PFSK-1 (cell line): Measurements from ENCODE around the gene KIRREL3.

Source experiments
- FOXP2 ChIP-seq: optimal IDR thresholded peaks from 2 replicates; pipeline ENCODE3; 2011; ENCODE audit warnings: borderline replicate concordance, control low read depth, inconsistent platforms; ENCODE audit not compliant: insufficient read depth; ENCODE audit errors: extremely low read length, extremely low read depth
- POLR2AphosphoS5 ChIP-seq: IDR thresholded peaks from 2 replicates; pipeline ENCODE4 v1.6.1; 2012; ENCODE audit warnings: low read depth, mild to moderate bottlenecking, control low read depth, low read length, moderate library complexity
- REST ChIP-seq, 2 experiments: IDR thresholded peaks; 2 replicates each; pipeline versions ENCODE4 v1.6.1 to v1.8.0; 2011 to 2012; ENCODE audit warnings: low read depth in 2 of 2, low read length in 2 of 2, control low read depth in 1 of 2, inconsistent platforms in 1 of 2, mild to moderate bottlenecking in 1 of 2, moderate library complexity in 1 of 2; ENCODE audit not compliant: insufficient read depth in 1 of 2
- SIN3A ChIP-seq: IDR thresholded peaks from 2 replicates; pipeline ENCODE4 v1.6.1; 2012; ENCODE audit warnings: mild to moderate bottlenecking, low read length, moderate library complexity, borderline replicate concordance; ENCODE audit not compliant: insufficient read depth
- TAF1 ChIP-seq: IDR thresholded peaks from 2 replicates; pipeline ENCODE4 v1.6.1; 2012; ENCODE audit warnings: low read length, control low read depth, borderline replicate concordance; ENCODE audit not compliant: insufficient read depth

The KIRREL3 gene

GRCh38 chr11:126645186-126645585, 355.4 kb downstream of the KIRREL3 start:
- TF ChIP-seq TAF1 (no peak), POLR2AphosphoS5 (no peak), FOXP2 (no peak), SIN3A (no peak), REST (IDR thresholded peaks at IDR 0.05; ENCODE audit: insufficient read depth in 1 of 2, low read depth in 2 of 2, low read length in 2 of 2) (no peak)

GRCh38 chr11:126640186-126640585, 360.4 kb downstream of the KIRREL3 start:
- TF ChIP-seq POLR2AphosphoS5 (no peak), SIN3A (no peak), FOXP2 (no peak)

- TF ChIP-seq POLR2AphosphoS5 (no peak), SIN3A (no peak), FOXP2 (no peak), REST (IDR thresholded peaks at IDR 0.05; ENCODE audit: insufficient read depth in 1 of 2, low read depth in 2 of 2, low read length in 2 of 2) (no peak), TAF1 (no peak)
Observed at GRCh38 chr11:126639692-126640091, 360.9 kb downstream of the KIRREL3 start.

- no peak for TF ChIP-seq SIN3A
- TF ChIP-seq TAF1 = no peak
- TF ChIP-seq POLR2AphosphoS5 = no peak
- TF ChIP-seq REST (IDR thresholded peaks at IDR 0.05; ENCODE audit: insufficient read depth in 1 of 2, low read depth in 2 of 2, low read length in 2 of 2) = no peak
- no peak for TF ChIP-seq FOXP2
Observed at GRCh38 chr11:126638648-126639047, 361.9 kb downstream of the KIRREL3 start.

- TF ChIP-seq SIN3A = no peak
- no peak for TF ChIP-seq FOXP2
- no peak for TF ChIP-seq POLR2AphosphoS5
- TF ChIP-seq REST (IDR thresholded peaks at IDR 0.05; ENCODE audit: insufficient read depth in 1 of 2, low read depth in 2 of 2, low read length in 2 of 2) = no peak
- no peak for TF ChIP-seq TAF1
Observed at GRCh38 chr11:126637795-126638175, 362.8 kb downstream of the KIRREL3 start.
